Hepatocyte (in vitro differentiated cells): ENCODE results near the gene FAF1. TPM values are rescaled to one million over a fixed set of nuclear protein-coding genes. Genes with fewer than 3 reads are reported as not detected.

ENCODE experiments used
- DNase-seq: peaks from one replicate; pipeline ENCODE4 v3.0.0-alpha.2; 2016; ENCODE audit warnings: low spot score
- H2AFZ ChIP-seq: fragments of 200-600 bp; sonication (generic); 2 replicates; pipeline ENCODE4 v1.6.0; 2016; ENCODE audit warnings: antibody characterized with exemption, mild to moderate bottlenecking
- H3K27ac ChIP-seq: fragments of 200-600 bp; sonication (generic); 2 replicates; pipeline ENCODE4 v1.5.1; 2016; ENCODE audit warnings: mild to moderate bottlenecking
- H3K27me3 ChIP-seq: fragments of 200-600 bp; sonication (generic); 2 replicates; pipeline ENCODE4 v1.6.1; 2016
- H3K36me3 ChIP-seq: fragments of 200-600 bp; sonication (generic); replicated peaks from 2 replicates; pipeline ENCODE4 v1.5.1; 2016; ENCODE audit warnings: low read depth; ENCODE audit not compliant: insufficient read depth
- H3K4me1 ChIP-seq: fragments of 200-600 bp; sonication (generic); 2 replicates; pipeline ENCODE4 v1.5.1; 2016; ENCODE audit warnings: mild to moderate bottlenecking, moderate library complexity; ENCODE audit not compliant: insufficient read depth
- H3K4me2 ChIP-seq: fragments of 200-600 bp; sonication (generic); 2 replicates; pipeline ENCODE4 v1.6.0; 2016
- H3K4me3 ChIP-seq: fragments of 200-600 bp; sonication (generic); 2 replicates; pipeline ENCODE4 v1.5.1; 2016; ENCODE audit warnings: mild to moderate bottlenecking
- H3K79me2 ChIP-seq: fragments of 200-600 bp; sonication (generic); 2 replicates; pipeline ENCODE4 v1.6.0; 2017; ENCODE audit warnings: mild to moderate bottlenecking
- H3K9me2 ChIP-seq: fragments of 200-600 bp; sonication (generic); replicated peaks from 2 replicates; pipeline ENCODE4 v1.6.0; 2017; ENCODE audit warnings: mild to moderate bottlenecking; ENCODE audit not compliant: insufficient read depth
- H3K9me3 ChIP-seq: fragments of 200-600 bp; sonication (generic); 2 replicates; pipeline ENCODE4 v1.5.1; 2016; ENCODE audit warnings: low read depth, mild to moderate bottlenecking
- H4K20me1 ChIP-seq: fragments of 200-600 bp; sonication (generic); 2 replicates; pipeline ENCODE4 v1.6.0; 2016; ENCODE audit warnings: mild to moderate bottlenecking; ENCODE audit not compliant: insufficient read depth, poor library complexity, severe bottlenecking
- EZH2 ChIP-seq: fragments of 200-600 bp; sonication (generic); IDR thresholded peaks from 2 replicates; pipeline ENCODE4 v1.6.1; 2016; ENCODE audit warnings: antibody characterized with exemption, mild to moderate bottlenecking, borderline replicate concordance
- EZH2phosphoT487 ChIP-seq: fragments of 200-600 bp; sonication (generic); IDR thresholded peaks from one replicate; pipeline ENCODE4 v1.6.1; 2018; ENCODE audit warnings: antibody characterized with exemption, mild to moderate bottlenecking, low read depth, moderate library complexity; ENCODE audit not compliant: unreplicated experiment, severe bottlenecking
- WGBS: methylation state at CpG from one replicate; pipeline ENCODE4 v1.1.6; 2016; ENCODE audit warnings: low lambda C conversion rate; ENCODE audit errors: missing lambda C conversion rate; 5-methylcytosine and 5-hydroxymethylcytosine counted together
- polyA plus RNA-seq: library from polyadenylated mRNA; unstranded; fragments of >200 nt; fragmentation: Nextera tagmentation; extraction: Ambion mirVana; gene quantifications from 2 replicates; pipeline ENCODE4 v1.2.1, GENCODE V29; 2016
- total RNA-seq: library from RNA; depleted of rRNA; stranded (reverse); fragments of >200 nt; gene quantifications from 2 replicates; pipeline ENCODE4 v1.2.3, GENCODE V29; 2014
- TF ChIP-seq, protein P1 (sequence below): fragments of 200-600 bp; sonication (generic); IDR thresholded peaks from 2 replicates; pipeline ENCODE4 v1.5.1; 2016; ENCODE audit warnings: antibody characterized with exemption, mild to moderate bottlenecking; ENCODE audit not compliant: poor library complexity

FAF1 gene
- total and polyA plus RNA-seq, 2 experiments from 2014 or later, result 25.7 to 35.5 TPM

DNA sequence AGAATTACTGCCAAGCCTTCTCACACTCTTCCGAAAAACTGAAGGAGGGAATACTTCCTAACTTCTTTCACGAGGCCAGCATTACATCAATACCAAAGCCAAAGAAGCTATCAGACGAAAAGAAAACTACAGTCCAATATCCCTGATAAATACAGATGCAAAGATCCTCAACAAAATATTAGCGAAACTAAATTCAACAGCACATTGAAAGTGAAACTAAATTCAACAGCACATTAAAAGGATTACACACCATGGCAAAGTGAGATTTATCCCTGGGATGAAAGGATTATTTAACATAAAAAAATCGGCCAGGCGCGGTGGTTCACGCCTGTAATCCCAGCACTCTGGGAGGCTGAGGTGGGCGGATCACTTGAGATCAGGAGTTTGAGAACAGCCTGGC lies 176.8 kb downstream of the FAF1 start:
- no peak overlapping the region for H2AFZ ChIP-seq

DNA sequence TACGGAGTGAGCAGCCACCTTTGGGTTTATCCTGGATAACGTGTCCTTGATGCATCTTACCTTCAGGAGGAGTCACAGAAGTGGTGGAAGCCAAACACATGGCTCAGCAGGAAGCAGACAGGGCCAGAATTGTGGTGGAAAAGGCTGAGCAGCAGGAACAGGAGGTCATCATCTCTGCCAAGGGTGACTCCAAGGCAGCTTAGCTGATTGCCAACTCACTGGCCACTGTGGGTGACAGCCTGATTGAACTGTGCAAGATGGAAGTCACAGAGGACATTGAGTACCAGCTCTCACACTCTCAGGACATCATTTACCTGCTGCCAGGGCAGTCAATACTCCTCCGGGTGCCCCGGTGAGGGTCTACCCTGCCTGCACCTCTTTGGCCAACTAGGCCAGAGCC lies 179.3 kb downstream of the FAF1 start:
- Histone ChIP-seq H3K4me3 (no peak overlapping the region), H2AFZ (no peak overlapping the region), H3K4me2 (no peak overlapping the region), H3K9me3 (no peaks in the 10 kb centered on the region), H3K79me2 (no peaks in the 10 kb centered on the region), H3K27me3 (no peaks in the 10 kb centered on the region), H4K20me1 (no peaks in the 10 kb centered on the region), H3K36me3 (no peaks in the 10 kb centered on the region), H3K4me1 (no peaks in the 10 kb centered on the region), H3K27ac (no peak overlapping the region), H3K9me2 (no peaks in the 10 kb centered on the region)
- TF ChIP-seq EZH2, result no peak
- TF ChIP-seq EZH2phosphoT487, result no peak
- TF ChIP-seq, protein P1, sequence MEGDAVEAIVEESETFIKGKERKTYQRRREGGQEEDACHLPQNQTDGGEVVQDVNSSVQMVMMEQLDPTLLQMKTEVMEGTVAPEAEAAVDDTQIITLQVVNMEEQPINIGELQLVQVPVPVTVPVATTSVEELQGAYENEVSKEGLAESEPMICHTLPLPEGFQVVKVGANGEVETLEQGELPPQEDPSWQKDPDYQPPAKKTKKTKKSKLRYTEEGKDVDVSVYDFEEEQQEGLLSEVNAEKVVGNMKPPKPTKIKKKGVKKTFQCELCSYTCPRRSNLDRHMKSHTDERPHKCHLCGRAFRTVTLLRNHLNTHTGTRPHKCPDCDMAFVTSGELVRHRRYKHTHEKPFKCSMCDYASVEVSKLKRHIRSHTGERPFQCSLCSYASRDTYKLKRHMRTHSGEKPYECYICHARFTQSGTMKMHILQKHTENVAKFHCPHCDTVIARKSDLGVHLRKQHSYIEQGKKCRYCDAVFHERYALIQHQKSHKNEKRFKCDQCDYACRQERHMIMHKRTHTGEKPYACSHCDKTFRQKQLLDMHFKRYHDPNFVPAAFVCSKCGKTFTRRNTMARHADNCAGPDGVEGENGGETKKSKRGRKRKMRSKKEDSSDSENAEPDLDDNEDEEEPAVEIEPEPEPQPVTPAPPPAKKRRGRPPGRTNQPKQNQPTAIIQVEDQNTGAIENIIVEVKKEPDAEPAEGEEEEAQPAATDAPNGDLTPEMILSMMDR, result no peak
- no peak for DNase-seq
- WGBS, result 97% methylated on average over 4 of the region's 4 CpGs

More for the DNA sequence above, 176.8 kb downstream of the FAF1 start:
- 95% methylated on average over 9 of the region's 9 CpGs for WGBS
- Histone ChIP-seq H3K4me2 (no peak overlapping the region), H3K27me3 (no peaks in the 10 kb centered on the region), H3K27ac (no peak overlapping the region), H3K36me3 (no peaks in the 10 kb centered on the region), H4K20me1 (no peaks in the 10 kb centered on the region), H3K9me2 (no peaks in the 10 kb centered on the region), H3K79me2 (no peaks in the 10 kb centered on the region), H3K4me3 (no peak overlapping the region), H3K4me1 (no peaks in the 10 kb centered on the region), H3K9me3 (no peaks in the 10 kb centered on the region)
- no peak for DNase-seq
- TF ChIP-seq EZH2 (no peak), EZH2phosphoT487 (no peak)
- TF ChIP-seq, protein P1, result no peak

DNA sequence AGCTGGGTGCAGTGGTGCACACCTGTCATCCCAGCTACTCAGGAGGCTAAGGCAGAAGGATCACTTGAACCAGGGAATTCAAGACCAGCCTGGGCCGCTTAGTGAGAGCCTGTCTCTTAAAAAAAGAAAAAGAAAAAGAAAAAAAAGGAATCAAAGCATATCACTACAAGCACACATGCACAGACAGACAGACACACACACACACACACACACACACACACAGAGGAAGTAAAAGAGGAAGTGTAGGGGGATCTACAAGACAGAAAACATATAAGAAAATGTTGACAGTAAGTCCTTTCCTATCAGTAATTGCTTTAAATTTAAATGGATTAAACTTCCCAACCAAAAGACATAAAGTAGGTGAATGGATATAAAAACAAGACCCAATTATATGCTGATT lies 180.3 kb downstream of the FAF1 start:
- no peaks in the 10 kb centered on the region for H3K9me3 ChIP-seq
- no peaks in the 10 kb centered on the region for H3K36me3 ChIP-seq
- DNase-seq, result no peak
- no peak for TF ChIP-seq EZH2
- no peak for TF ChIP-seq EZH2phosphoT487
- TF ChIP-seq, protein P1, result no peak
- H2AFZ ChIP-seq, result no peak overlapping the region
- H4K20me1 ChIP-seq, result no peaks in the 10 kb centered on the region
- no peaks in the 10 kb centered on the region for H3K9me2 ChIP-seq
- no peaks in the 10 kb centered on the region for H3K4me1 ChIP-seq
- H3K4me3 ChIP-seq, result no peak overlapping the region
- H3K4me2 ChIP-seq, result no peak overlapping the region
- WGBS, result 89% methylated on average over 1 of the region's 1 CpG
- no peaks in the 10 kb centered on the region for H3K27me3 ChIP-seq
- no peaks in the 10 kb centered on the region for H3K79me2 ChIP-seq
- no peak overlapping the region for H3K27ac ChIP-seq

DNA sequence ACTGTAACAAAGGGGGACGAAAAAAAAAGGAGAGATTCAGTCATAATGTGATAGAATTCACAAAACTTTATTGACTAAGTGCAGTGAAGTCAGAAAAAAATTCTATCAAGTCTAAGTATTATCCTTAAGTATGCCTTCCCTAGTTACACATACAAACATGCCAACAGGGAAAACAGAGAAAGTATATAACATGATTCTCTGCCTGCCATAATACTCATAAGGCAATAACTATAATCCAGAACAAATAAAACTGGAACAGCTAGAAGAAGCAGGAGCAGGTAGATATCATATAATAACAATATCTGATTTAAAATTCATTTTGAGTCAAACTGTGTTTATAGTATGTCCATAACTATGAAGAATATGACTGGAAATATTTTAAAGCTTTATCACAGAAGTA lies 184.3 kb downstream of the FAF1 start:
- Histone ChIP-seq H3K9me3 (no peaks in the 10 kb centered on the region), H3K27me3 (no peaks in the 10 kb centered on the region), H3K36me3 (no peaks in the 10 kb centered on the region), H3K79me2 (peaks cover 7% of the 10 kb centered on the region), H3K4me1 (no peaks in the 10 kb centered on the region), H3K27ac (no peak overlapping the region), H3K9me2 (no peaks in the 10 kb centered on the region), H4K20me1 (no peaks in the 10 kb centered on the region), H3K4me3 (no peak overlapping the region), H3K4me2 (no peak overlapping the region), H2AFZ (no peak overlapping the region)
- no peak for TF ChIP-seq EZH2phosphoT487
- TF ChIP-seq, protein P1, result no peak
- TF ChIP-seq EZH2, result no peak
- DNase-seq, result no peak
- 100% methylated on average over 1 of the region's 1 CpG for WGBS
